GM03348 (cell line): ENCODE data around the gene SNRPD3.
"Not testable (repeated sequence)": the region's sequence is repeated elsewhere in the genome, so short reads cannot be mapped to it uniquely, and the experiment has no call there.

Experiments used
- DNase-seq: peaks from one replicate; pipeline ENCODE4 v3.0.0; 2012; ENCODE audit warnings: low spot score

SNRPD3 gene

DNA sequence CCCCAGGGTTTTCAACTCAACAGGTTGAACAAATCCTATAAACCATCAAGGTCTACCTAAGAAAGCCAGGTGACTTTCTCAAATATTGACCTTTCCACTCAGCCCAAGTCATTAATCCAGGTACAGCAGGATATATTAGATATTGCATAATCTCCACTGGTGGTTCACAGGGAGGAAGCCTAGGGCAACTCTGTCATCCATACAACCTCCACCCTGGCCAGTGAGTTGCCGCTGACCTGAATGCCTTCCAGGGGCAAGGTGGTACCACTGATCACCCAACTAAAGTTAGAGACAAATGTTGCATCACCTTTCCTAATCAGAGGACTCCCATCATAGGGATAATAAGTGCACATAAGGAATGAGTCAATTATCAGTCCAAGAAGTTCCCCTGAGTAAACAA lies 23.7 kb upstream of the SNRPD3 start:
- DNase-seq = no peak

DNA sequence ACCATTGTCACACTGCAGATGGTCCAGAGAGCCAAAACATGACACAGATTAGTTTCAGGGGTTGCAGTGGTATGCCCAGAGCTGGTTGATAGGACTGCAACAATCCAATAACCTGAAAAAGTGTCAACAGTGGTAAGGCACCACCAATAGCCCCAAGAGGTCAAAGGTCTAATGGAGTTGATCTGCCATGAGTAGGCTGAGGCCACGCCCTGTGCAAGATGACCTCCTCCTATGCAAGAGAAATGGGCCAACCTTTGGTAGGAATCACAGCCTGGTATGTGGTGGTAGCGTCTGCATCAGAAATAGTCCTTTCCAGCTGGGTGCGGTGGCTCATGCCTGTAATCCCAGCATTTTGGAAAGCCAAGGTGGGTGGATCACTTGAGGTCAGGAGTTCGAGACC lies 20.5 kb upstream of the SNRPD3 start:
- DNase-seq = no peak

DNA sequence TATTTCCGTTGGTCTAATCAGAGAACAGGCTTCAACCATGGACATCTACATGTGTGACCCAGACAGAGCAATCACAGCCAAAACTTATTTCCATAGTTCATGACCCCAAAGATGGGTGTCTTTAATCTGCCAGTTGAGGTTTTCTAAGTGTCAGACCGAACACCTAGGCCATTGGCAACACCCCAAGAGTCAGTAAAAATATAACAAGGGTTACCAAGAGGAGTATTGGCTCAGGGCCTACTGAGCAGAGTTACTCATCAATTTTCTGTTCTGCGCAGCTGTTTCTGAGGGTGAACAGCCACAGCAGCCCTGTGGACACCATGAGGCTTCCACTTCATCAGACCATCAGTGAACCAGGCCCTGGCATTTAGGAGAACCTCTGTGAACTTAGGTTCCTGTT lies 19.7 kb upstream of the SNRPD3 start:
- no peak for DNase-seq

DNA sequence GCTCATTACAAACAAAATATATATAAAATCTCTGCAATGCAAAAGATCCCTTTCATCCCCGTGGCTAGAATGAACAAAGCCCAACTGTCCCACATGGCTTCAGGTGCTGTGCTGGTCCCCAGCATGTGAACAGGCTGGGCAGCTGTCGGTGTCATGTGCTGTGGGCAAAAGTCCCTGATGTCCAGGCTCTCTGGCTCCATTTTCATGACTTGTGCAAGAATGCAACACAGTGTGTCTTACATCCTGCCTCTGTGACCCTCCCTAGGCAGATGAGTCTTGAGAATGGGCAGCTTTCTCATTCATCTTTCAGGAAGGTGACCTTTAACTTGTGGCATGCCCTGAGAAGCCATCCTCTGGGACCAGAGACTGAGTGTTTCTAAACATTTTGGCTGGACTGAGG lies 15.3 kb upstream of the SNRPD3 start:
- no peak for DNase-seq

DNA sequence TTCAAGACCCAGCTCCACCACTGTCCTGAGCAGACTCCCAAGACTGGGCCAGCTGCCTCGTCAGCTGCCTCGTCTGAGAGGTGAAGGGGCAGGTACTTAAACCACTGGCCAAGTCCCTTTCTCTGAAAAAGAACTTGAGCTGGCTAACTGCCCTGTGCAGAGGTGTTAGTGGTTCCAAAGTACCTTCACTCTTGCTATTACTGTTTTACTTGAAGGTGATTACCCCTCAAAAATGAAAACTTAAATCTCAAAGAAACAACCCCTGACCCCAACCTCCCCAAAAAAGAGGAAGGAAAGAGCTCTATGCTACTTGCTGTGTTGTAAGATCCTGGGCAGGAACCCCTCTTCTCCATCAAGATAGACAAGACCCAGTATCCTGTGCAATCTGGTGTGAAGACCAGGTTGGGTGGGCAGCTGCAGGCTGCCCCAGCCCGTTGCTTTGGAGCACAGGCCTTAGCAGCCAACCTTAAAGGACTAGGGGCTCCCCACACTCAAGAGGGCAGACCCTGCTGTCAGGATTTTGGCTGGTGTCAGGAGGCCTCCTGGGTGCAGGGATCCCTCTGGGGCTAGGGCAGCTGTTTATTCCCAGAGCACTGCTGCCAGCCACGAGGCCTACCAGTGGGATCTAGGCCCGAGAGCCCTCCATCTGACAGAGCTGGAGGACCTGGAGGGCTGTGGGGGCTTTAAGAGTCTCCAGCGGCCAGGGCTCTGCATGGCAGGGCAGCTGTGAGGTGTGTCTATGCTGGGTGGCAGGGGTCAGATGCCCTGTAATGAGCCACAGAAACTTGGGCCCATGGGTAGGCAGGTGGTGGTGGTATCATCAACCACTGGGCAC lies 13.9 kb upstream of the SNRPD3 start:
- DNase-seq = no peak

DNA sequence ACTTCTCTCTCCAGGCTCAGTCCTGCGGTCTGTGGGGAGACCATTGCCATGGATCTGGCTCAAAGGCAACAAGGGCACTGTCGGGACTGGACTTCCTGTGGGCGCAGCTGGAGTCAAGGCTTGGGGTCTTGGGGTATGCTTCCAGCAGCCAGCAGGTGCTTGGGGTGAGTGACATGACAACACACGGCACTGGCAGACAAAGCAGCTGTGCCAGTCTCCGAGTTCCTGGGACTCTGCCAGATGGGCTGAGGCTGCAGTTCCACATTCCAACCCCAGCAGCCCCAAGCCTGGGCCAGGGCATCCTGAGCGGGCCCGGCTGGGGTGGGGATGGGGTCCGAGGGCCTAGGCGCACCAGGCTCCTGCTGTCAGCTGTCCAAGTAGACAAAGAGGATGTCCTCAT lies 13.2 kb upstream of the SNRPD3 start:
- no peak for DNase-seq

DNA sequence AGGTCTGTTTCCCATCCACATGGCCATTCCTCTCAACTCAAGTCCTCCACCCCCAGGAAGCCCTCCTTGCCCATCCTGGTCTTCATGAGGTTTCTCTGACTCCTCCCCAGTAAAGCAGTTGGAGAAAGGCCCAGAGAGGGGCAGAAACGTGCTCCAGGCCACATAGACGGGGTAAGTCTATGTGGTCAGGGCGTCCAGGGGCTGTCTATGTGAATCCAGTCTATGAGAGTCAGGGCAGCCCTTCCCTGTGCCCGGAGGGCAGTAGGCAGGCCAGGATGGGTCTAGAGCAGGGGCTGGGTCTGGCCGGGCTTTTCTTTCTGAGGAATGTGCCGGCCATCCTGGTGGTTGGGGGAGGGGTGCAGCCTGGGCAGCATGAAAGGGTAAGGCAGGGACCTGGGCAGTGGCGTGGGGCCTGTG lies 12.6 kb upstream of the SNRPD3 start:
- no peak for DNase-seq

DNA sequence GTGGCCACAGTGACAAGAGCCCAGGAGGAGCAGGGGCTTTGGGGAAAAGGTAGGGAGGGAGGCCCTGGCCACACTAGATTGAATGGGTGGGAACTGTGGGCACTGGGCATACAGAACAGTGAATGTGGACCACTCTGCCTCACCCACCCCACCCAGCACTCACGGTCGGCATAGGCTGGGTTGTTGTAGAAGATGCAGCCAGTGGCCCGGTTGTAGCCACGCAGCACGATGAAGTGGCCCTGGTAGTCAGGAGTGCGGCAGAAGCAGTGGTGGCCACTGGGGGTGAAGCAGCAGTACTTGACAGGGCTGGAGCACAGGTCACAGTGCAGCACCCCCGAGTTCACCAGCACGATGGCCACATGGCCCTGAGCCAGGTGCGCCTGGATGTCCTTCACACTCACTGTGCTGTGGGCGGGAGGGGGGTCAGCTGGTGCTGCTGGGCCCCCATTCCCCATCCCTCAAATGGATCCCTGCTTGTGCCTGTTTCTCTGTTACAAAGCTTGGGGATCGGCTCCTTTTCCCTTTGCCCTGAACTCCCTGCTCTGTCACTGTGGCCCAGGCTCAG lies 12.0 kb upstream of the SNRPD3 start:
- no peak for DNase-seq

DNA sequence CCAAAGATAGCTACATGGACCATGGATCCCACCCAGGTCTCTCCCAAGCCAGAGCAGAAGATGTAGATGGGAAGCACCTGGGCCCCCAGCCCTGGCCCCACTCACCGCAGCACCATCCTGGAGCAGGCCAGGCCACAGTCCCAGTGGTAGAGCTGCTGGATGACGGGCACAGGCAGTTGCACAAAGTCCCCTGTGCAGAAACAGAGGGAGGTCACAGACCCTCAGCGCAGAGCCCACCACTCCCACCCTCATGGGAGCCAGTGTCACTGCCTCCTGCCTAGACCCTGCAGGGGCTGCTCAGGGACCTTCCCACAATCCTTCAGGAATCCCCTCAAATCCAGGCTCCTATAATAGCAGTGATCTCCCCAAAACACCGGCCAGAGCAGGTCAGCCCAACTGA lies 7.0 kb upstream of the SNRPD3 start:
- DNase-seq = no peak

DNA sequence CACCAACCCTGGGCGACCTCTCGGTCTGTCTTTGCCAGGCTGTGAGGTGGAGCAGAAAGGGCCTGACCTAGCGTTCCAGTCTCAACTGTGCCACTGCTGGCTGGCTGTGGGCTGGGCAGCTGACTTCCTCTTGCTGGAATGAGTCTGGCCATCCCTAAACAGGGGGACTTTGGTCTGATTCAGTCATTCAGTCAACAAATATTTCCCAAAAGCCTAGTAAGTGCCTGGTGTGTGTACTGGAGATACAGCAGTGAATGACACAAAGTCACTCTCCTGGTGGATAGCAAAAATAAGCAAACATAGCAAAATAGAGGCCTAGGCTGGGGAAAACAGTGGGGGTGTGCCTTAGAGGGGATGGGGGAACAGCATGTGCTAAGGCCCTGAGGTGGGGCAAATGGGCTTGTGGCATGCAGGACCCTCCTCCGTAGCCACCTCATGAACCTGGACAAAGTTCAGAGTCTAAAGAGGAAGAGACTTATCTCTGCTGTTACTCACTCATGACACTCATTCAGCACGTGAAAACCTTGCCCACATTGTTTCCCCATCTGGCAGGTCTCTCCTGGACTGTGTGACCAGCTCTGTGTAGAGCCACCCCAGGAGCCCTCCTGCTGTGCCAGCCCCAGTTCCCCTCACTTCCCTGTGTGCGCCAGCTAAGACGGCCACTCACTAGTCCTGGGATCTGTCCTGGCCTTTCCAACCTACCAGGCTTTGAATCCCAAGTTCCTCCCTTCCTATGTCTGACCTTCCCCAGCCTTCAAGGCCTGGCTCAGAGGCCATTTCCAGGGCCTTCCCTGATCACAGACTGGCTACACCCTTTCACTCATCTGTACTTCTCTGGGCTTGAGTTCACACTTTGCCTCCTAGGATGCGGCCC lies 5.5 kb upstream of the SNRPD3 start:
- DNase-seq = no peak

DNA sequence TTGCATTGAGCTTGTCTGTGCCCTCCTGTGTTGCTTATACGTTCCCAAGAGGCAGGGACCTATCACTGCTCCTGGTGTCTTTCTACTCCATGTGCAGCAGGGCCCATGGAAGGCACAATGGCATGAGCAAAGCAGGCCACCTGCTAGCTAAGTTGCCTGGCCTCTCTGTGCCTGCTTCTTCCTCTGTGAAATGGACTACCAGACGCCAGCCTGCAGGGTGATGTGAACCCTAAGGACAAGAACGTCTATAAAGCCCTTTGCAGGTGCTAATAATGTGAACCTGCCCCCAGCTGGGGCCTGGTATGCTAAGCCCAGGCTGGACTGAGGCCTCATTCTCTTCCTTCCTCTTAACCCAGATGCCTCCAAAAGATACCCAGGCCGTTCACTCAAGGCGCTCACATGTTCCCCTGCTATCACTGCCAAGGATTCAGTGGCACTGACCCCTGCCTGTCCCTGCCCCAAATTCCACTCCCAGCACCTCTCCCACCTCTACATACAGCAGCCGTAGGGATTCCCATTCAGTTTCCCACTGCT lies 4.8 kb upstream of the SNRPD3 start:
- no peak for DNase-seq

DNA sequence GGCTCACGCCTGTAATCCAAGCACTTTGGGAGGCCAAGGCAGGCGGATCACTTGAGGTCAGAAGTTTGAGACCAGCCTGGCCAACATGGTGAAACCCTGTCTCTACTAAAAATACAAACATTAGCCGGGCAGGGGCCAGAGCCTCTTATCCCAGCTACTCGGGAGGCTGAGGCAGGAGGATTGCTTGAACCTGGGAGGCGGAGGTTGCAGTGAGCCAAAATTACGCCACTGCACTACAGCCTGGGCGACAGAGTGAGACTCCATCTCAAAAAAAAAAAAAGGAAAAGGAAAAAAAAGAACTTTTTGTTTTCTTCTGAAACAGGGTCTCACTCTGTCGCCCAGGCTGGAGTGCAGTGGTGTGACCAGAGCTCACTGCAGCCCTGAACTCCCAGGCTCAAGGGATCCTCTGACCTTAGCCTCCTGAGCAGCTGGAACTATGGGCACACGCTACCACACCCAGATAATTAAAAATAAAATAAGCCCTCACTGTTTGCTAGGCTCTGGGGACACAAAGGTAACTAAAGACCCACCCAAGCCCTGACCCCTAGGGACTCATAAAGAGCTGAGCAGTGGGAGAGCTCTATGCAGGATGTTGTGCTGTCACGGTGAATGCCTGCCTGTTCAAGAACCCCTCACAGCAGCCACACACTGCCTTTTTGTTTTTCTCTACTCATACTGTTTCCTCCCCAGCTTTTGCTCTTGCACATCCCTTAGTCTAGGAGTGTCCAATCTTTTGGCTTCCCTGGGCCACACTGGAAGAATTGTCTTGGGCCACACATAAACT lies 3.1 kb upstream of the SNRPD3 start:
- not testable (repeated sequence) for DNase-seq

DNA sequence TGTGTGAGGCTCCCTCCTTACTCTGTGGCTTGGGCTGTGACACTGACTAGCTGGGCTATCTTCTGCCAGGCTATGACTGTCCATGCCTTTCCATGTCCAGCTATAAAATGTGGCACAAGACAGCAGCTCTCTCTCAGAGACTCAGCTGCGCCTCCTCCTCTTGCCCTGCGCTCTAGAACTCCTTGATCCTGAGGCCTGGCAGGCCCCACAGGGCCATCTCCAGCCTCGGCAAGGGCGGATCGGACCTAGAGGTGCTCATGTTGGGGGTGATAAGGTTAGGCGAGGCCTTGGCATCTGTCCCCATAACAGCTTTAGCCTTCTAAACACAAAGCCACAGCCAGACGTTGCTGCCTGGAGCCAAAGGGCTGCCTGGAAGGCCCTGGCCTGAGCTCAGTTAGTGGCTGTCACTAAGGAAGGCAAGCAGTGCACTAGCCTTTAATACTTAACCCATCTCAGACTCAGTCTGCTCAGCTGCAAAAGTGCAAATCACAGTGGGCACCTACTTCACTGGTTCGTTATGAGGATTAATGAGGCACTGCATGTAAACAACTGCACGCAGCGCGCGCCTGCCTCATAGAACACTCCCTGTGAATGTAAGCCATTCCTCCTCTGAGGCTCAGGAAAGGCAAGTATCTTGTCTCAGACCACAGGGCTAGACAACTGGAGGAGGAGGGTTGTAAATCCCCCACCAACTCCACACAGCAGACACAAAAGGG lies 2.0 kb upstream of the SNRPD3 start:
- DNase-seq = peak; percentile 29

DNA sequence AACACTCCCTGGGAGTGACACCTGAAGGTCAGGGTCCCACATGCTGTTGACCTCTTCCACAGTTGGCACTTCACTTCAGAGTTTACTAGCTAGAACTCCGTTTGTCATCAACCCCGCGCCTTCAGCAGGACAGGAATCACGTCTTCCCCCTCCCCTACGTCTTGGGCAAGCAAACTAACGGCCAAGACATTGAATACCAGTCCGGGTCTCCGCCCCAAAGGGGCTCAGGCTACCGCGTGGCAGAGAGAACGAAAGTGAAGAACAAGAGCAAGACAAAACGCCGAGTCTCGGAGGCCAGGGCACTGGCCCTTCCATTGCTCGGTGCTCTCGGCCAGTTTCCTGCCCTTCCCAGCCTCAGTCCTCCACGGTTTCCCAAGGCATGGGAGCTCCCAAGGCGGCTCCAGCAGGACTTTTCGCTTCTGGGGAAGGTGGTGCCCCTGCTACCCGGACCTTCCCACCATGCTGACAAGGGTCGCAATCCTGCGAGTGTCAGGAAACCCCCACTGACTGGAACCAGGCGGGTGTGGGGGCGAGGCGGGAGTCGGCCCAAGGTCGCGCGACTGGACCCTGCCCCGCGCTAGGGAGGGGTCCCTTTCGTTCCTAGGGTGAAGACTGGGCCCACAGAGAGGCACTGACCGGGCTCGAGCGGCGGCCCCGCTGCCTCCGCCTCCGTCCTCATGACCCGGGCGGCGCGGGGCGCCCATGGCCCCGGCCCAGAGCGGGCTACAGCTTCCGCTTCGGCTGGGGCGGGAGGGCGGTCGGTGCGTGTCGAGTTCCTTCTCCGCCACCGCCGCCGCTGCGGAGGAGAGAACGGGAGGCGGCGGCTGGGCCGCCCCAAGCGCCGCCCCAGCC lies 1.3 kb upstream of the SNRPD3 start, which contains the start of gene GUCD1:
Gene GUCD1, minus strand, starts transcription at position 826 of the 852 bp plus-strand sequence. Its CDS starts 147 bp downstream, at position 679.
- DNase-seq = peak; percentile 40

DNA sequence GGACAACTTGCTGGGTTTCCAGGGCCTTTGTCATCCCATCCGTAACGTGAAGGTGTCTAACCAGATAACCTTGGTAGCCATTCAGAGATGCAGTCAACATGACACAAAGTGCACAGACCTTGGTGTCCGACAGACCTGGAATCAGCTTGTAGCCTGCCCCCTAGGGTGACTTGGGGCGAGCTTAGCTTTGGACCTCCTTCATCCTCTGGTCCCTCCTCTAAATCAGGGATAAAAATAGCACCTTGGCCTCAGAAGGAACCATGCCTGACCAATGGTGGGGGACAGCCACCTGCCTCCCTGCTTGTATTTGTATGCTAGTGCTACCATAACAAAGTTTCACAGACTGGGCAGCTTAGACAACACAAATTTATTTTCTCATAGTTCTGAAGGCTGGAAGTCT lies 3.7 kb downstream of the SNRPD3 start:
- DNase-seq = no peak

DNA sequence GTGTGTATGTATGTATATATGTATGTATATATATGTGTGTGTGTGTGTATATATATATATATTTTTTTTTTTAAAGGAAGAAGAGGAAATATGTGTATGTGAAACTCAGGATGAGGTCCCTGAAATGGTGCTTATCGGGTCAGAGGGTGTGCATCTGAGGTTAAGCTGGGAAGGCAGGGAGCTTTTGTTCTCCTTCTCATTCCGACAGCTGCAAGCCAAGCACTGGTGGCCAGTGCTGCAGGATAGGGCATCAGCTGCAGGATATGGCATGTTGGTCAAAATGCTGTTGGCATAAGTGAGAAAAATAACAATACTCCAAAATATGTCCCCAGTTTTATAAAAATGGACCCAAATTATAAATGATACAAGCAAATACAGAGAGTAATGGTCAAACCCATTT lies 7.4 kb downstream of the SNRPD3 start:
- no peak for DNase-seq

DNA sequence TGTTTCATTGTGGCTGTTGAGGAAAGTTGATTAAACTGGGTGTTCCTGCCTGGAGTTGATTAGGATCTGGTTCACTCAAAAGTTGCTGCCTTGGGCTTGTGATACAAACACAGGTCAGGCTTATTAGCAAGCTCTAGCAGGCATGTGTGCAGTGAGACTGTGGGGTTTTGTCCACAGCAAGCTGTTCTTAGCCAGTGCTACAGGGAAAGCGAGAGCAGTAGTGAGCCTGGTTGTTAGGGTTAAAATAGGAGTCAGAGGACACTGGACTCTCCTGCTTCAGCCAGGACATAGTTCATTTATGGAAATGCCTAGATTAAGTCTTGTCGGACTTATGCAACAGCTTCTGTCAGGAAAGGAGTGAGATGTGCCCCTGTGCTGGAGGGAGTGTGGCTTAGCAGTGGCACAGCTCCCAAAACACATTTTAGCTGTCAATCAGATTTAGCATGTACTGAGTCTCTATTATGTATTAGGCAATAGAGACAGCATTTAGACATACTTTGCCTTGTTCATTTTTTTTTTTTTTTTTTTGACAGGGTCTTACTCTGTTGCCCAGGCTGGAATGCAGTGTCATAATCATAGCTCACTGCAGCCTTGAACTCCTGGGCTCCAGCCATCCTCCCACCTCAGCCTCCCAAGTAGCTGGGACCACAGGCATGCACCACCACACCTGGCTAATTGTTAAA lies 8.7 kb downstream of the SNRPD3 start:
- DNase-seq = peak; percentile 23

DNA sequence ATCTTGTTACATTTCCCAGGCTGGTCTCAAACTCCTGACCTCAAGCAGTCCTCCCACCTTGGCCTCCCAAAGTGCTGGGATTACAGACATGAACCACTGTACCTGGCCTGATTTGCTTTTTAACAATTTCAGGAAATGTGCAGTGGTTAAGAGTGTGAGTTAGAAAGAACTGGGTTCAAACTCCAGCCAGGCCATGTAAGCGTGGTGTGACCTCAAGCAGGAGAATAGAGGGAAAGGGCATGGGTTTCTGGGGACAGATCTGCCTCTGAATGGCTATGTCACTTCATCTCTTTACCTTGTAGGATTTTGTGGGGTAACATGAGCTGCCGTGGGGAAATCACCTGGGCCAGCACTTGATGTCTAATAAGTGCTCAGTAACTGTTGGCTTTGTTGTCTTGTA lies 9.3 kb downstream of the SNRPD3 start:
- no peak for DNase-seq

DNA sequence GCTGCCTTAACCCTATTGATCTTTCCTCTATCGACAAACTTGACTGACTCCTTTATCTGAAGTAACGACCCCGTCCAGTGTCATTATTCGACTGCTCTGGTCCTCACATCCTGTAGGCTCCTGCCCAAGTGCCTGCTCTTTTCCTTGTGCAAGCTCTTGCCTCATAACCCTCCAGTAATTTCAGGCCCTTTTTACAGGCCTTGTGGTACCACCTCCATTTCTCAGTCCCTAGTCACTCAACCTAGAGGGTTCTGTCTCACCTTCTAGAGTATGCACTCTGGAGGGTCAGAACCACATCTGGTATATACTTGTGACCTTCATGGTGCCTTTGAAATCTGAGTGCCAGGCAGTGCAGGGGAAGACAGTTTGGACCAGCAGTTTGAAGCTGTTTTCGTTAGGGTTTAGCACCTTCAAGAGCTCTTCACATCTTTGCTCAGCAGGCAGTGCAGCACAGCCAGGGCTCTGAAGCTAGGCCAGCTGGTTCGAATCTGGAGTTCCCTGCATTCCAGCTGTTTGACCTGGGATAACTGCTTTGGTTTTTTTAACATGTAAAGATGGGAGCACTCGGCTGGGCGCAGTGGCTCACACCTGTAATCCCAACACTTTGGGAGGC lies 11.2 kb downstream of the SNRPD3 start:
- no peak for DNase-seq
